Globus pallidus (tissue), 1 donor: ENCODE data around the gene GSAP.

Experiments used
- DNase-seq: peaks from one replicate; pipeline ENCODE4 v3.0.0-alpha.2; 2015; ENCODE audit warnings: low spot score

Gene GSAP

DNA sequence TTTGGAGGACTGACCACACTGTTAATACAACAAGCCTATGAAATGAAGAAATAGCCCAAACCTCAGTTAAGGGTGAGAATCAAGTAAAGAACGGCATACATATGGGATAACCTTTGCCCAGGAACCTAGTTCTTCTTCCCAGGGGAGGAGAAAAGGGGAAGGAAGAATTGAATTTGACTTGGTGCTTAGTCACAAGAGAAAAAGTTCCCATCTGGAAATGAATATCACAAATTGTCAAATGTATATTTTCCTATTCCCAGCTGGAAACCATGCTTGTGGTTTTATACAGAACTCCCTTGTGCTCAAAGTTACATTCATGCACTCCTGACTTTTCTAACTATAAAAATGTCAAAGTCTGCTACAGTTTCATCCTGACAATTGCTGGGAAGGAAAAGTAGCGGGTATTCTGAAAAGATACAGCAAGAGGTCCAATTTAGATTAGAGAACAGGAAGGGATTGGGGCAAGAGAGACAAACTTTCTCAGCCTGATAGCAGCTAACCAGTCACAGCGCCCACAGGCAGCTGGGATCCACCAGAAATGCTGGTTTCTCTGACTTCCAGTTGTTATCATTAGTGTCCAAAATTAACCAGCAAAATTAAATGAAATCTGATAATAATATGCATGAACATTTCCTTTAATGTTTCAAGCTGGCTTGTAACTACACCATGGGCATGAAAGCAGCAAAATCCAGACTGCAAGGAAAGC is 18.6 kb upstream of the GSAP start:
- no peak for DNase-seq

DNA sequence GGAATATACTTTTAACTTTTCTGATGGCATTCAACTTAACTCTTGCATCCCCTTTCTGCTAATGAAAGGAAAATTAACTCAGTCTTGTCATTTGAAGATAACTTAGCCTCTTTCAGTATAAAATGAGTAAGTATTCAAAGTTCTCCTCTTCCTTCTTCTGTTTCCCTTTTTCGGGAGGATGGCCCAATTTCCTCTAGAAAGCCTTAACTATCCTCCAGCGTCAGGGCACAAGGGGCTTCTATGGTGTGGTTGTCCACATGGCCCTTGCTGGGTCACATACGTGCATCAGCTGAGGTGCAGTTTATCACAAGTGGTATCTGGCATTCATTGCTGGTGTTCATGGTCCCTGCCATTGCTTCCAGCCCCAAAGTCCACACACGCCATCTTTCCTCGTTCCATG is 17.8 kb upstream of the GSAP start:
- no peak for DNase-seq

DNA sequence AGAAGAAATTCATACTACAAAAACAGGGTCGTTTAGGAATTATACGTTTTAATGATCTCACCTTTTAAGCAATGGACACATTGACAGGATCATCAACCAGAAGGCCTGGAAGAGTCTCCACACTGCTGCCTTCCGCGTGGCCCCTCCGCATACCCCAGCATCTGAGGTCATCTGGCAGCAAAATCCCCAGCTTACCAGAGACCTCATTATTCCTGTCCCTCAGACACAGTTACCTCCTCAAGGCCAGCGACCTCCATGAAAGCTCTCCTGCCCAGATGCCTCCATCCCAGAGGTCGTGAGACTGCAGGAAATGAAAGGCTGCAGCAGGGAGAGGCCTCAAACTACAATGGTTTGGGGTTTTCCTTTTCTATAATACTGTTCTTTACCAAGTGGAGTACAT is 14.8 kb upstream of the GSAP start:
- DNase-seq, result no peak

DNA sequence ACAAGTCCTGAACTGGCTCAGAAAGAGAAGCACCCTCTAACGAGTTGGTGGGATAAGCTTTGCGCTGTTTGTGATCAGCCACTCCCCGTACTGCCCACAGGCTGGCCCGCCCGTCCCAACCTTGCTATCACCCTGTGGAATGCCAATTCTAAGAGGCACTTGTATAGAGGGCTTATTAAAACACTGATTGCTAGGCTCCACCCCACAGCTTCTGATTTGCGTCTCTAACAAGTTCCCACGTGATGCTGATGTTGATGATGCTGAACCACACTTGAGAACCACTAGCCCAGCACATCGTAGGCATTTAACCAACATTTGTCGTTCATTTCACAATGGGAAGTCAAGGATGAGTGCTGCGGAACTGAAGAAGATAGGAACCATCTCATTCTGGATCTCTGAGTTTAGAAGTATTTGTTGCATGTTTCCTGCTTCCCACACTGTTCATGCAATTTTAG is 12.7 kb upstream of the GSAP start:
- DNase-seq, result no peak

DNA sequence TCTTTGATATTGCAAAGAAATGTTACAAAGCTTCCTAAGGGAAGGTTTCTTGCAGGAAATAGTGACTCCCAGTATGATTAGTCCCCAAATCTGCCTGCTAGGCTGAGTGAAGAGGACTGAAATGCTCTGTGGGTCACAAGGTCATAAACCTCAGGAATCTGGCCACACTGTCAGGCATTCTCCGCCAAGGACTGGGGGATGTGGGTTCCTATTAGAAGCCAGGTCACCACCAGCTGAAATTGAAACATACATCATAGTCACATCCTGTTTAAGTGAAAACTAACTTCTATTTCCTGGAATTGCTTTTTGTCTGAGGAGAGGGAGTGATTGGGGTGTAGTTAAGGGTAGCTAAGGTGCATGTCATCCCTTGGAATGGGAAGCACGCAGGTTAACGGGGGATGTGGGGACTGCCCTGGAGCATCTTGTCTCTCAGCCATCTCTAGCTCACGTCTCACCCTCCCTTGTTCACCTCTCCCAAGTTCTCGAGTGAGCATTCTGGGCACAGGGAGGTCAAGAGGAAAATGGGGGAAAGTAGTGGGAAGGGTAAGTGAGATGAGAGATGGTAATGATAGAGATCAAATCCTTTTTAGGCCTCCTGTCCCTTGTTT is 12.0 kb upstream of the GSAP start:
- no peak for DNase-seq

DNA sequence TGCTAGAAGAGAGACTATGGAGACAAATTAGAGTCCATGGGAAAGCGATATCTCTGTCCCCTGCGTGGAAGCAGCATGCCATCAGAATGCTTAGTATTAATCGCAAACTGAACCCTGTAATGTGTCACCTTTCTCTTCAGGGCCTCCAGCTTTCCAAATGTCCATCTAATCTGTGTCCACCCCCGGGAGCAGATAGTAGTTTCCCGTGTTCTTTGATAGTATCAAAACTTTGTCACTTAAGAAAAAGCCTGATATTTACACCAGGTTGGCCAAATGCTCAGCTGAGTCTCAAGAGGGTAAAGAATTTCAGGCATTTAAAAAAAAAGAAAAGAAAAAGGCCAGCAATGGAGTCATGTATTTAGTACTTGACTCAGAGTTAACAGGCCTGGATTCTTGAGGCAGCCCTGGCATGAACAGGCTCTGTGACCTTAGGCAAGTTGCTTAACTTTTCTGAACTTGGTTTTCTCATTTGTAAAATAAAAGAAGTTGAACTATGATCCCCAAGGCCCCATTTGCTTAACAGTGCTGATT is 10.4 kb upstream of the GSAP start:
- no peak for DNase-seq

DNA sequence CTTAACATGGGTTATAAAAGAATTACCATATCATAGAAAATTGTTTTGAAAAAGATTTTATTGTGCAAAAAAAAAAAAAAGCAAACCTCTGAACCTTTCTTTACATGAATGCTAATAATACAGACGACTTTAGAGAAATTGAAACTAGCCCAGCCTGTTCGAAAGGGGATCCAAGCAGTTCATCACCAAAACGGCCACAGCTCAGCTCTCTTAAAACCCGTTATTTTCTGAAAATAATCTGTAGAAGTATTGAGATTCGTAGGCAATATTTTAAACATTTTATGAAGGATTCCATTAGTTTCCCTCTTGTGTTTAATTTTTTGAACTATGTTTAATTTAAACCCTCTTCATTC is 9.9 kb upstream of the GSAP start:
- DNase-seq, result no peak

DNA sequence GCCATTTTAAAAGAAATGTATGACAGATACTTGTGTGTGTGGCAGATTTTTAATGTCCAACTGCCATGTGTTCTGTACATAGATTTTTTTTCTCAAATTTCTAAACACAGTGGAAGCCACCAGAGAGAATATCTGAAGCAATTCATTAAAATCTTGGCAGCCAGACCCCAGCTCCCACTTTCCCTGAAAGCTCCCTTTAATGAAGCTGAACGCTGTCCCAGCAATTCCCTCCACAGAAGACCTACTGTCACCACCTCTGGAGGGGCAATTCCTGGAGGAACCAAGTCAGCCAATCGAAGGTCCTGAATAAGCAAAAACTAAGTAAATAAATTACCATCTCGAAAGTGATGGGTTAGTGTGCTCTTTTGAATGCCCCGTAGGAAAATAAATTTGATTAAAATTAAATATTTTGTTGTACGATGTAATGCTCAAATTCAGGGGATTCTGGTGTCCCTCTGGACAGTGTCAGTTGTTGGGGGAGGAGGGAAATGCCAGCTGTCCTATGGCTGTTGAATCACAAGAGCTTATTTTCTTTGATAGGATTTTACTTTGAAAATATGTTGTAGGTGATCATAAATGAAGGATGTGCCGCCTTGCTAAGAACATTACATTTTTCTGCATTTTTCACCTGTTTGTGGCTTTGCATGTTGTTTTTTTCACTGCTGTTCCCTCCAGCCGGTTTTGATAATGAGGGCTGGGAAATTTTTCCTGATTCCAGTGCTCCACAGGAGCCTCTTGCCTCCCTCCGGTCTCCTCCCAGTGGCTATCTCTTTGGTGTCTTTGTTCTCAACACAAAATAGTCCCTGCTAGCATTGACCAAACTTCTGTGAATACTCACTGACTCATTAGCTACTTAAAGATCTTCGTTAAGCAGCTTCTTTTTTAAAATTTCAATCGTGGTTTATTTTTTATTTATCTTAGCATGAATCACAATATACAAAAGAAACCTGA is 9.2 kb upstream of the GSAP start:
- no peak for DNase-seq

DNA sequence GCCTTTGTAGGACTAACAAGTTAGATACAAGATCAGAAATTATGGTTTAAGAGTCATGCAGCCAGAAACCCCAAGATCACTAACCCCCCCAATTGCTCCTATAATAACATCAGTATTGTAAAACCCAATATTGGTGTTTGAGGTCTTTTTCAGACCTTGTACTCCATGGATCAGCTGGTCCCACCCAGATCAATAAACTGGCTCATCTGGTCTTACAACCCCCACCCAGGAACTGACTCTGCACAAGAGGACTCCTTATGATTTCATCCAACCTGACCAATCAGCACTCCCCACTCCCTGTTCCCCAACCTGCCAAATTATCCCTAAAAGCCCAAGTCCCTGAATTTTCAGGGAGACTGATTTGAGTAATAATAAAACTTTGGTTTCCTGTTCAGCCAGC is 6.4 kb upstream of the GSAP start:
- no peak for DNase-seq

DNA sequence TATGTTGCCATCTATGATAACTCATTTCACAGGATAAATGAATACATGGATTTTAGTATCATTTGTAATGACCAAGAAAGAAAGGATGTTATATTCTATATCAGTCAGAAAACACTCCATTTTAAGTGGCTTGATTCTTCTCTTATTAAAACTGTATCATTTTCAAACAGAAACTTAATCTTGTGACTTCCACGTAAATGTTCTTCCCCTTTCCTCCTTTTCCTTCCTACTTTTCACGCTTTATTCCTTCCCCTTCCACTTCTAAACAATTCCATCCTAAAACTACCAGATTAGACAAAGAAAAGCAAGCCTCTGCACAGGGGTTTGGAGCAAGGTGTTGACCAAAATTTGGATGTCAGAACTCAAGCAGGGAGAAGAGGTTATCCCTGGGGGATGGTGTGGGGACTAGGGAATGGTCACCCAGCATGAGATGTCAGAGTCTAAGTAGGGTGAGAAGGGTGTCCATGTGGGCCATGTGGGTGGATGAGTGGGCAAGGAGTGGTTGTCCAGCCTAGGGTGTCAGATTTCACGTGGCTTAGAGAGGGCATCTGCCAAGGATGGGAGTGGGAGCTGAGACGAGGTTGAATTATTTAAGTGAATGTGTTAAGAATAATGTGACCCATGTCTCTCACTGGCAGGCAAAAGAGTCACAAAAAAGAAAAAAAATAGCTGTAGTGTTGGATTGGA is 5.0 kb upstream of the GSAP start:
- no peak for DNase-seq

DNA sequence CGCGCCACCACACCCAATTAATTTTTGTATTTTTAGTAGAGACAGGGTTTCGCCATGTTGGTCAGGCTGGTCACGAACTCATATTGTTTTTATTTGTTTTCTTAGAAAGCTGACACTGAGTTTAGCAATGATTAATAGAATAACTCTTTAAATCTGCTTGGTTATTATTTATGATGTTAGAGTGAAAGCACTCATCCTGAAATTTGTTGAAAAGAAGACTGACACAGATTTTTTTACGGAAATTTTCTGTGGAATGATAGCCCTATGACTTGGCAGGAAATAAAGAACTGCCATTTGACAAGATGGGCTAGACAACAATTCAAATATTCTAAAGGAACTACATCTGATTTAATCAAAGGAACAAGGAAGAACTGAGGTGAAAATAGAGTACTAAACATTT is 4.3 kb upstream of the GSAP start:
- no peak for DNase-seq

DNA sequence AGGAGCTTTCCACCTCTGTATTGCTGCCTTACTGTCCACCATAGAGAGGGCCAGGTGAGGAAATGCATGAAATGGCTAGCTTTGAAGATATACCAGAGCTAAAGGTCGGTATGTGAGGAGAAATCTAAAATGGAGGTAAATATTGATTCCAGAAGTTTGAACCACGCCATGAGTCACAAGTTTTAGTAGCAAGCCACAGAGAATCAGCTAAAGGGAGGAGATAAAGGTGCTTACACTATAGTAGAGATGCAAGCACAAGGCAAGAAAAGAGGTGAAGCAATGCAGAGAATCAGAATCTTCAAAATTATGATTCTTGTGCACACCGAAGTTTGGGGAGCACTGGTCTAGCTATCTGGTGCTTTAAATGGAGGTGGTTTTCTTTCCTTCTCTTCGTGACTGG is 3.0 kb upstream of the GSAP start:
- DNase-seq, result no peak

DNA sequence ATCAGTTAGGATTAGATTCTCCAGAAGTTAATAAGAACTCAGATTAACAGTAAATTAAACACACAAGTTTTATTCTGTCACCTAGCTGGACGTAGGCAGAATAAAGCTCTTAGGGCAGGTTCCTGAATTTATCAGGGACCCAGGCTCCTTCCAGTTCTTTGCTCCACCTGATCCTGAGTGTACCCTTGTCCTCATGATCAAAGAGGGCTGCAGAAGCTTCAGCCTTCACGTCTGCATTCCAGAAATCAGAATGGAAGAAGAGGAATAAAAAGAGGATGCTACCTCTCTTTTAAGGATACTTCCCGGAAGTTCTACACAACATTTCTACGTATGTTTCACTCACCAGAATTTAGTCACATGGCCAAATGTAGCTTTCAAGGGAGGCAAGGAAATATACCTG is 1.7 kb upstream of the GSAP start:
- no peak for DNase-seq

DNA sequence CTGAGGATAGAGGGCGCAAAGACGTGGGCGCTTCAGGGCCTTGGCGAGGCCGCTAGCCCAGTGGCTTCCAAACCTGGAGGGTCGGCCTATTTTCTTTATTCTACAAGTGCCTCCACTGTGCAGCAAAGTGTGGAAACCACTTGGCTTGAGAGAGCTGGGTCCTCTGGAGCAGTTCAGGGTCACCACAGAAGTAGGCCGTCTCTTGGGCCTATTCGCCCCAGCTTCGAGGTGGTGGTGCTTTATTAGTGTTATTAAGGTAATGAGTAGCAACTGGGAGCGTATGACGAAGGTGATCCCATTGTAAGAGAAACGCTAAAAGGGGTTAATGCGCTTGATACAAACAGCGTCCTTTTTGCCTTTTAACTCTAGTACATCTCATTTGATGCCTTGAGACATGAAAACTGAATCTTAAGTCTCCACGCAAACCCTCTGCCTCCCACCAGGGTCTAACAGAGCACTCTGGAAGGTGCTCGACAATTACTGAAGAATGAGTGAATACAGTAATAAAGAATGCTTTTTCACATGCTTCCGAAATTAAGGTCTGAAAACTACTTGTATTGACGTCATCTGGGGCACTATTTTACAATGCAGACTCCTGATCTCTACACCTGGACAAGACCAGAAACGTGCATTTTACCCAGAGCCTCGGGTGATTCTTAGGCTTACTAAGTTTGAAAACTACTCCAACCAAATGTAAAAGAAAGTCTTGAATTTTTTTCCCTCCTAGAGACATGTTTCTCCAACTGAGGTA is 647 bp upstream of the GSAP start:
- DNase-seq, result no peak

DNA sequence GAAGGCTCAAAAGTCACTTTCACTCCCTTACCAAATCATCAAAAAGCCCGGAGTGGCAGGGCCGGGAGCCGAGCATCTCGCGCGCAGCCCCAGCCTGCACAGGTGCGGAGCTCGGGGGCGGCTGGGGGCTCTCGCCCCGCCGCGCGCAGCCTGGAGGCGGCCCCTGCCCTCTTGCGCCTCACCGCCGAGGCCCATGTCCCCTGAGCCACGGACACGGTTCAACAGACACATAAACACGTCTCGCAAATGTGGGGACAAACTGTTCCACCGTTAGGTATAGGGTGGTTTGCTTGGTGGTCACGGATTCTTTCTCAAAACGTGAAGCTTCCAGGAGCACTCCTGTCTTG is 700 bp downstream of the GSAP start:
- no peak for DNase-seq

DNA sequence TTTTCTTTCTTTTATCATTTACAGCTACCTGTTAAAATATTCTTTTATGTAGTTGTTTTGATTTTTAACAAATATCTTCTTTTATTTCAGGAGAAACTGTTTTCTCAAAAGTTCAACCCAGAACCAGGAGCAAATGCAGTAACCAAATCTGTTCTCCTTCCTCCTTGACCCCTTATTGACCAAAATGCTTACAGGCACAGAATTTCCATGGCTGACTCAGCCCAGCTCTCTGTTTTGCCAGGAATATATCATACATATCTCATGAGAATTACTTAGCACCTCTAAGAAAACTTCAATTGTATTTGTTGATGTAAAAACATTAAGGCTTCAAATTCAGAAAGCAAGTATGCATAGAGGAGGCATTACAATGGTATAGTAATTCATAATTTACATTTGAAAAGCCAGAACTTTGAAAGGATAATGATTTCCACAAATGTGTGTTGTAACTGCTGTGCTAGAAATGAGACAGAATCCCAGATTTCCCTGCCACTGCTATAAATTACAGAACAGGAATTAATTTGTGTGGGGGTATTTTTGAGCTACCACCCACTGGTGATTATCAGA is 2.2 kb downstream of the GSAP start:
- no peak for DNase-seq

DNA sequence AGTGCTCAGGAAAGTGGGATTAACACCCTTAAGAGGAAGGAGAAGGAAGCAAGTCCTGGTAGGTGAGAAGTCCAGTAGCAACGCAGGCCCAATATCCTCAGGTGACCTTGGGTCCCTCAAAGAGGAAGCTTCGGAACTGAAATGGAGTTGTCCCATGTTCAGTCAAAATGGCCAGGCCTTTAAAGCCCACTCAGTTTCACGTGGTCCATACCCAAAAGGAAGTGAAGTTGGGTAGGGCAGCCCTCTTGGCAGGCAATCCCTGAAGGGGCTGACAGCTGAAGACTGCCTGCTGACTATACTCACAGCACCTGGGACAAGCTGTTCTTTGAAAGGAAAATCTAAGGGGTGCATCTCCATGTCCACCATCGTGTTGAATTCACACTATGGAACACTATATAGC is 3.0 kb downstream of the GSAP start:
- DNase-seq, result no peak

DNA sequence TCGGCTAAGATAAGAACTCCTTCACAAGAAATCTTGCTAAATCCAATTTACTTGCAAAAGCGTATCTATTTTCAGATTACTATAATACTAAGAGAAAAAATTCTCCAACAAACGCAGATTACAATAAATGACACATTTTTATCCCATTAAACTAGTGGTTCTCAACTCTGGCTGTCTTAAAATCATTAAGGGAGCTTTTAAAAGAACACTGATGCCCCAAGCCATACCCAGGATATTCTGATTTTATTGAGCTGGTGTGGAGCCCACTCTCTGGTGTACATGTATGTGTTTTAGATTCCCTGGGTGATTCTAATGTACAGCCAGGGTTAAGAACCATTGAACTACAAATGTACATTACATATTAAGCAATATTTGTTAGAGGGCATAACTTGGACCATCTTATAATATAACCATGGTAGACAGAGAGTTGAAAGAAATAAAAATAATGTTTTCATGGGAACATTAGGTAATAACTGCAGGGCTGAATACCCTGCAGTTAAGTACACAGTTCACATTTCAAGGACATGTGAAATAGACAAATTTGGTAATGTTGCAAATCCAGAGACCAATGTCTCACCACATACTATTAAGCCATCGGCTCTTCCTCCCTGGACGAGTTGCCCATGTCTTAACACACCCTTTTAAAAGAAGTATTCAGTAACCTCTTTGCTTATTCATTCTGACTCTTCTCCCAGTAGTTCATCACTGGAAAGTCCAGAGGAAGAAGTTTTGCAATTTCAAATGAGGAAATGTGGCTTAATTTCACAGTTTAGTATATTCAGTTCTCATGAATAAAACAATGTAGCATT is 6.2 kb downstream of the GSAP start:
- no peak for DNase-seq

DNA sequence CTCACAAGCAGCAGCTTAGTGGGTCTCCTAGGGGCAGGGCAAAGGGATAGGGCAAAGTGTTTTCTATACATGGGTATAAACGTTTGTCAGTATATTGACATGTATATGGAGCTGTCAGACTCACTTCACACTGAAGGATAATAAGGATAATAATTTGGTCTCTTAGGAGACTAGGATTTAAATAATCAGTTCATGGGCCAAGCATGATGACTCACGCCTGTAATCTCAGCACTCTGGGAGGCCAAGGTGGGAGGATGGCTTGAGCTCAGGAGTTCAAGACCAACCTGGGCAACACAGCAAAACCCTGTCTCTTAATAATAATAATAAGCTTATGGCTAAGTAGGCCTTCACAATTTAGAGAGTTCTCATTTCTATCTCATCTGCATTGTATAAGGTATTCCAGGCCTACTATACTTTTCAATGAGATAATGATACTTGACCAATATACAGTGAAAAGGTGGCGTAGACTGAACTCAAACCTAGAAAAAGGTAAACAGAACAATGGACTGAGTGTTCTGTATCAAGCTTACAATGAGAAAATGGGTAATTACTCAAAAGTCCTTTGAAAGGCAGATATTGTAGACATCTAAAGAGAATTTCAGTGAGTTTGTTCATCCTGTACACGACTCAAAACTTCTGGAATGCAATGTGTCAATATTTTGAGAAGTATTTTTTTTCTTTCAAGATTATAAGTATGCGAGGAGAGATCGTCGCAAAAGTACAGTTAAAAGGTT is 7.0 kb downstream of the GSAP start:
- no peak for DNase-seq

DNA sequence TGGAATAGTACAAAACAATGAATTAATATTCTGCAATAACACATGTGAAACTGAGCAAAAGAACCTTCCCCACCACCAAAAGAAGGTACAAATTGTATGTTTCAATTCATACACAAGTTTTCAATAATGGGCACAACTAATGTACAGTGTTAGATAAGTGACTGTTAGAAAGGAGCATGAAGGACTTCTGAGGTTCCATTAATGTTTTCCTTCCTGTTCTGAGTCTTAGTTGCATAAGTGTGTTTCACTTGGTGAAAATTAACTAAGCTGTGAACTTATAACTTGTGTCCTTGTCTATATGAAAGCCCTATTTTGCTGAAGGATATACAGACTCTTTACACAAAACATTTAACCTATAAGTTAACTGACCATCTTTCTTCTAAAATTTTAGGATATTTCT is 8.2 kb downstream of the GSAP start:
- no peak for DNase-seq
